ENCODE results near the gene WNT7B.

Gene WNT7B

DNA sequence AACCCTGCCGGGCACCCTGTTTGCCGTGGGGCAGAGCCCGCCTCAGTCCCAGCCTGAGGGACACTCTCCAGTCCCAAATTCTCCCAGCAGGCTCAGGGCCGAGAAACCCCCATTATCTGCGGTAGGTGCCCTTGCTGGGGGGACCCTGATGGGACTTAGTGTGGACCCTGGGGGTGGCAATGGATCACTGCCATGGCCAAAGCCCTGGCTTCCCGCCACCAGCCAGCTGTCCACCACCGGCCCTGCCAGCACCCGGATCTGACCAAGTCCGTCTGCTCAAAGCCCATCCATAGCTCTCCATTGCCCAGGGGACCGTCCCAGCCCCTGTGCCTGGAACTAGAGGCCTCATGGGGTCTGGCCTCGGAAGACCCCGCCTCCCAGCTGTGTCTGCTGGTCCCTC is 24.4 kb downstream of the WNT7B start:
- TF ChIP-seq, protein P1, sequence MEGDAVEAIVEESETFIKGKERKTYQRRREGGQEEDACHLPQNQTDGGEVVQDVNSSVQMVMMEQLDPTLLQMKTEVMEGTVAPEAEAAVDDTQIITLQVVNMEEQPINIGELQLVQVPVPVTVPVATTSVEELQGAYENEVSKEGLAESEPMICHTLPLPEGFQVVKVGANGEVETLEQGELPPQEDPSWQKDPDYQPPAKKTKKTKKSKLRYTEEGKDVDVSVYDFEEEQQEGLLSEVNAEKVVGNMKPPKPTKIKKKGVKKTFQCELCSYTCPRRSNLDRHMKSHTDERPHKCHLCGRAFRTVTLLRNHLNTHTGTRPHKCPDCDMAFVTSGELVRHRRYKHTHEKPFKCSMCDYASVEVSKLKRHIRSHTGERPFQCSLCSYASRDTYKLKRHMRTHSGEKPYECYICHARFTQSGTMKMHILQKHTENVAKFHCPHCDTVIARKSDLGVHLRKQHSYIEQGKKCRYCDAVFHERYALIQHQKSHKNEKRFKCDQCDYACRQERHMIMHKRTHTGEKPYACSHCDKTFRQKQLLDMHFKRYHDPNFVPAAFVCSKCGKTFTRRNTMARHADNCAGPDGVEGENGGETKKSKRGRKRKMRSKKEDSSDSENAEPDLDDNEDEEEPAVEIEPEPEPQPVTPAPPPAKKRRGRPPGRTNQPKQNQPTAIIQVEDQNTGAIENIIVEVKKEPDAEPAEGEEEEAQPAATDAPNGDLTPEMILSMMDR (IDR thresholded peaks at IDR 0.05; ENCODE audit: low read depth, low read length, missing control alignments), result no peak
- no peak for DNase-seq (ENCODE audit: extremely low read depth, low read depth)

DNA sequence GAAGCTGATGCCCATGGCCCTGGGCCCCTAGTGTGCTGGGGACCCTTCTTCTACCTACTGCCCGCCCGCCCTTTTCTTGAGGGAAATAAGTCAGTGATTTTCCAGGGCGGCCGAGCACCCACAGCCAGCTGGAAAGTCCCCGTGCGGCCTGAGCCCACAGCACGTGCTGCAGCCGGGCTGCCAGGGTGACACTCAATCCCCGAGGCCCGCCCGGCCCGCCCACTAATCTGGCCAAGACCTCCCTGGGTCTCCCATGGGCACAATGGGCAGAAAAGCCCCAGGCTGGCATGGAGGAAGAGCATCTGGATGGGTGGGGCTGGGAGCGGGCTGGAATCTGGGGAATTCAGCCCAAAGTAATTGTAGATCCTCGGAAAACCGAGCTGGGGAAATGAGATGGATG is 24.8 kb downstream of the WNT7B start:
- TF ChIP-seq, protein P1 (IDR thresholded peaks at IDR 0.05; ENCODE audit: low read depth, low read length, missing control alignments), result no peak
- DNase-seq (ENCODE audit: extremely low read depth, low read depth), result no peak
- H3K4me3 ChIP-seq (replicated peaks; ENCODE audit: low read depth, low read length), result no peak overlapping the region

More for the DNA sequence above, 24.4 kb downstream of the WNT7B start:
- no peak overlapping the region for H3K4me3 ChIP-seq (replicated peaks; ENCODE audit: low read depth, low read length)

DNA sequence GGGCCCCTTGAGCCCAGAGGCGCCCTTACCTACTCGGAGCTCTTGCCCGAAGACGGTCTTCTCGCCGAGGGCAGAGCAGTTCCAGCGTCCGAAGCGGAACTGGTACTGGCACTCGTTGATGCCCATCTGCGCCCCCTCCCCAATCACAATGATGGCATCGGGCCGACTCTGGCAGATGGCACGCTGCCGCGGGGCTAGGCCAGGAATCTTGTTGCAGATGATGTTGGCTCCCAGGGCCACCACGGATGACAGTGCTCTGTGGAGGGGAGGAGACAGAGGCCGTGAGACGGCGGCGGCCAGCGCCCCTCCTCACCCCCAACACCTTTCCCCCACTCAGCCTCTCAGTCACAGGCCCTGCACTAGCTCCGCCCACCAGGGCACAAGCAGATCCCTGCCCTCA is 27.1 kb downstream of the WNT7B start:
- DNase-seq (ENCODE audit: extremely low read depth, low read depth), result no peak
- no peak overlapping the region for H3K4me3 ChIP-seq (replicated peaks; ENCODE audit: low read depth, low read length)
- TF ChIP-seq, protein P1 (IDR thresholded peaks at IDR 0.05; ENCODE audit: low read depth, low read length, missing control alignments), result no peak

DNA sequence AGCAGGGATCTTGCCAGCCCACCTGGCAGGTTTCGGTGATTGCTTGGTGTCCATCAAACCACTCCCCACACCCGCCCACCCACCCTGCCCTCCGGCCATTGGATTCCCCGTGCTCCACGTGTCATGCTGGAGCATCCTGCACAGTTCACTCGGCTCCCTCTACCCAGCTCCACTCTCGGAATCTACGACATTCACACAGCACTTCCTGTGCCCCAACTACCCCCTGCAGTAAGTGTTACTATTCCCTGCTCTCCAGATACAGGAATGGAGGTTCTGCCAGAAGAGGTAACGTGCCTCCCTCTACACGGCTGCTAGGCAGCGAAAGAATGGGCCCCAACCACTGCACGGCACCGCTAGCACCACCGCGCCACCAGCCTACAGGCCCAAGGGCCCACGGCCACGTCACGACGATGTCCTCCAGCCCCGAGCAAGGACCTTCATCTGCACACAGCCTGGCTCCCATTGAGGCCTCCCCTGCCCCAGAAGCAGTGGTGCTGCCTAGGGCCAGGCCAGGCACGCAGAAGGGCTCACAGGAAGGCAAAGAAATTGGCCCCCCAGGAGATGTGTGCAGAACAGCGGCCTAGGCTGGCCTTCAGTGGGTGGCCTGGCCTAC is 27.6 kb downstream of the WNT7B start:
- TF ChIP-seq, protein P1 (IDR thresholded peaks at IDR 0.05; ENCODE audit: low read depth, low read length, missing control alignments), result no peak
- H3K4me3 ChIP-seq (replicated peaks; ENCODE audit: low read depth, low read length), result no peak overlapping the region

DNA sequence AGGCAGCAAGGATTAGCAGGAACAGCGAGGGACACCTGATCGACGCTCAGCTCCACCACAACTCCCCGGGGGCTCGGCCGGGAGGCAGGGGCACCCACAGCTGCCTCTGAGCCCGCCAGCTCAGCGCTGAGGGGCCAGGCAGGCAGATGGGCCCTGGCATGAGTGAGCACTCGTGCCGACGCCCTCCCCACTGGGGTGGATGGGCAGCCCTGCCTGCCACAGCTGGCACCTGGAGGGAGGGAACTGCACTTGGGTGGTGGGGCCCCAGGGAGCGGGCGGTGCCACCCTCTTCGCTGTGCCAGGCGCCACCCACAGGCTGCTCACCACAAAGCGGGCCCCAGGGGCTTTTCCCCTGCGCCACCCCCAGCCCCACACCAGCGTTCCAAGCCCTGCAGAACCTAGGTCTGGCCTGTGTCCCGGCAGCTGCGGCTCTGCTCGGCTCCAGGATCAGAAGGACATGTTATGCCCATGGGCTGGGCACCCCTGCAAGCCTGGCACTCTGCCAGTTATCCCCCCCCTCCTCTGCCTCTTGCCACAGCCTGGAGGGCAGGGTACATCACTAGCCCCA is 28.8 kb downstream of the WNT7B start:
- TF ChIP-seq, protein P1 (IDR thresholded peaks at IDR 0.05; ENCODE audit: low read depth, low read length, missing control alignments), result no peak
- DNase-seq (ENCODE audit: extremely low read depth, low read depth), result no peak
- no peak overlapping the region for H3K4me3 ChIP-seq (replicated peaks; ENCODE audit: low read depth, low read length)

More for the DNA sequence above, 27.6 kb downstream of the WNT7B start:
- DNase-seq (ENCODE audit: extremely low read depth, low read depth), result no peak

DNA sequence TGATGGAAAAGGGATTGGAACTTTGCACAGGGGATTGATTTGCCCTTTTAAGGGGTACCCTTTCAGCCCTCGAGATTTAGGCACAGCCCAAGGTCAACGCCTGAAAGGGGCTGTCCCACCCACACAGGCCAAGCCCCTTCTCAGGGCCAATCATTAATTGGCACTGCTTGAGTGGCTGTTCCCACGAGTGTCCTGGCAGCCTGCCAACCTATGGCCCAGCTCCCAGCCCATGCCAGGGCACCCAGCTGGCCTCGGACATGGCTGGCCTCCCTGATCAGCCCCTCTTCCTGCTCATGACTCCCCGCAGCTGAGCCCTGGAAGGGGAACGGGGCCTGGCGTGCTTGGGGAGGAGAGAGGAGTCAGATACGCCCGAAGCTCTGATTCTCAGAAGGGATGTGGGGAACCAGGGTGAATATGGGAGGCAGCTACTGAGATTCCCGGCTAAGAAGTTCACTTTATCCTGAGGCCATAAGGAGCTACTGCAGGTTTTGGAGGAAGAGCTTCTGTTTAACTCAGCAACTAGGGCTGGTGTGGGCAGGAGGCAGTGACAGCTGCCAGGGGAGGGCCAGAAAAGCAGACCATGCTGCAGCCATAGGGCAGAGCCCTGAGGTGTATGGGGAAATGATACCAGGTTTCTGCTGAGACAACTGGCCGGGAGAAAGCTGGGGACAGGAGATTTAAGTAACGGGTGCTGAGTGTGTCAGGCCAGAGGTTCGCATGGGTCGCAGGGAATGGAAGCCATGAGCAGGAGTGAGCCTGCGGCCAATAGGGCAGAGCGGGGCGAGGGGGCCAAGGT is 30.0 kb downstream of the WNT7B start:
- DNase-seq (ENCODE audit: extremely low read depth, low read depth), result no peak
- TF ChIP-seq, protein P1 (IDR thresholded peaks at IDR 0.05; ENCODE audit: low read depth, low read length, missing control alignments), result no peak
- no peak overlapping the region for H3K4me3 ChIP-seq (replicated peaks; ENCODE audit: low read depth, low read length)

All from HFF-Myc (cell line).